Endothelial cell of umbilical vein (primary cell): Measurements from ENCODE around the gene ZNF581.

Source experiments
- CTCF ChIP-seq, 2 donors: IDR thresholded peaks; 1 replicate in 1 of 2; 2 replicates in 1 of 2; pipeline ENCODE4 v1.5.1; 2011; ENCODE audit warnings: low read length in 2 of 2, mild to moderate bottlenecking in 2 of 2, moderate library complexity in 2 of 2, control low read depth in 1 of 2, inconsistent platforms in 1 of 2, low read depth in 1 of 2; ENCODE audit not compliant: insufficient read depth in 1 of 2; ENCODE audit errors: extremely low read depth in 1 of 2
- EZH2 ChIP-seq: IDR thresholded peaks from 2 replicates; pipeline ENCODE4 v1.6.1; 2012; ENCODE audit warnings: borderline replicate concordance, low read depth, mild to moderate bottlenecking, moderate library complexity, low read length, inconsistent platforms; ENCODE audit not compliant: severe bottlenecking
- JUN ChIP-seq: IDR thresholded peaks from 2 replicates; pipeline ENCODE4 v1.6.1; 2011; ENCODE audit warnings: borderline replicate concordance, low read depth; ENCODE audit not compliant: insufficient read length, insufficient read depth
- POLR2A ChIP-seq: IDR thresholded peaks from 2 replicates; pipeline ENCODE4 v1.6.1; 2012; ENCODE audit warnings: low read depth, mild to moderate bottlenecking, control low read depth, low read length
- POLR2AphosphoS5 ChIP-seq: IDR thresholded peaks from 2 replicates; pipeline ENCODE4 v1.6.1; 2012; ENCODE audit warnings: low read depth, mild to moderate bottlenecking, control low read depth, low read length, moderate library complexity; ENCODE audit not compliant: insufficient read depth

GRCh38 chr19:55692681-55693081, 49.2 kb downstream of the ZNF581 start:
- no peak for TF ChIP-seq CTCF (IDR thresholded peaks at IDR 0.05; ENCODE audit: extremely low read depth in 1 of 2, insufficient read depth in 1 of 2, low read depth in 1 of 2, low read length in 2 of 2)
- no peak for TF ChIP-seq POLR2AphosphoS5
- no peak for TF ChIP-seq POLR2A
- TF ChIP-seq EZH2 = no peak
- no peak for TF ChIP-seq JUN
